Hepatic stellate cell (primary cell): ENCODE data around the gene SPATA20.

Experiments
- DNase-seq: peaks from one replicate; pipeline ENCODE4 v3.0.0; 2011; ENCODE audit warnings: low spot score

Gene SPATA20

GRCh38 chr17:50547035-50547735 is at the start of gene SPATA20:
Gene SPATA20, plus strand, starts transcription at chr17:50547174. Its CDS starts 35 bp downstream, at chr17:50547209.
- peak; percentile 92 for DNase-seq

- DNase-seq, result no peak
These were observed 48.7 kb upstream of the SPATA20 start for GRCh38 chr17:50498021-50498874.

GRCh38 chr17:50499270-50499669 is 47.7 kb upstream of the SPATA20 start:
- no peak for DNase-seq

- DNase-seq, result no peak
These were observed 47.3 kb upstream of the SPATA20 start for GRCh38 chr17:50499721-50500120.

GRCh38 chr17:50501054-50501453 is 45.9 kb upstream of the SPATA20 start:
- DNase-seq, result no peak

GRCh38 chr17:50502301-50502990 is 44.5 kb upstream of the SPATA20 start:
- DNase-seq, result no peak

GRCh38 chr17:50505591-50506130 is 41.3 kb upstream of the SPATA20 start:
- DNase-seq, result no peak

- no peak for DNase-seq
These were observed 40.7 kb upstream of the SPATA20 start for GRCh38 chr17:50506298-50506697.

GRCh38 chr17:50507871-50508572 is 39.0 kb upstream of the SPATA20 start, which contains the start of gene MYCBPAP:
Gene MYCBPAP, plus strand, starts transcription at chr17:50508439. Its CDS starts 236 bp downstream, at chr17:50508675.
- DNase-seq, result peak; percentile 82

- no peak for DNase-seq
These were observed 38.2 kb upstream of the SPATA20 start for GRCh38 chr17:50508573-50509460.

GRCh38 chr17:50511058-50511457 is 35.9 kb upstream of the SPATA20 start:
- peak; percentile 53 for DNase-seq

GRCh38 chr17:50513495-50513894 is 33.5 kb upstream of the SPATA20 start:
- no peak for DNase-seq

GRCh38 chr17:50514388-50514787 is 32.6 kb upstream of the SPATA20 start:
- no peak for DNase-seq

GRCh38 chr17:50514936-50515702 is 31.9 kb upstream of the SPATA20 start:
- DNase-seq, result no peak

GRCh38 chr17:50517011-50517410 is 30.0 kb upstream of the SPATA20 start:
- no peak for DNase-seq

- DNase-seq, result no peak
These were observed 29.2 kb upstream of the SPATA20 start for GRCh38 chr17:50517504-50518383.

GRCh38 chr17:50518384-50519023 is 28.5 kb upstream of the SPATA20 start:
- no peak for DNase-seq

GRCh38 chr17:50519141-50519834 is 27.7 kb upstream of the SPATA20 start:
- no peak for DNase-seq
